ENCODE results near the gene IRX2.

Gene IRX2

GRCh38 chr5:2741956-2742355 is 9.5 kb downstream of the IRX2 start:
- no peak for DNase-seq

GRCh38 chr5:2740876-2741555 is 10.5 kb downstream of the IRX2 start:
- no peak for DNase-seq

- DNase-seq, result no peak
Measured at GRCh38 chr5:2740051-2740875, 11.2 kb downstream of the IRX2 start.

GRCh38 chr5:2739360-2740050 is 12.0 kb downstream of the IRX2 start:
- no peak for DNase-seq

- no peak for DNase-seq
Measured at GRCh38 chr5:2738700-2739359, 12.6 kb downstream of the IRX2 start.

GRCh38 chr5:2738156-2738699 is 13.2 kb downstream of the IRX2 start:
- no peak for DNase-seq

- DNase-seq, result no peak
Measured at GRCh38 chr5:2737273-2738155, 14.0 kb downstream of the IRX2 start.

GRCh38 chr5:2736872-2737271 is 14.6 kb downstream of the IRX2 start:
- DNase-seq, result no peak

GRCh38 chr5:2735996-2736395 is 15.5 kb downstream of the IRX2 start:
- no peak for DNase-seq

GRCh38 chr5:2732850-2733249 is 18.6 kb downstream of the IRX2 start:
- DNase-seq, result no peak

GRCh38 chr5:2732004-2732403 is 19.5 kb downstream of the IRX2 start:
- no peak for DNase-seq

- no peak for DNase-seq
Measured at GRCh38 chr5:2729189-2729588, 22.3 kb downstream of the IRX2 start.

- DNase-seq, result no peak
Measured at GRCh38 chr5:2727550-2727949, 23.9 kb downstream of the IRX2 start.

- DNase-seq, result no peak
Measured at GRCh38 chr5:2725980-2726765, 25.3 kb downstream of the IRX2 start.

- no peak for DNase-seq
Measured at GRCh38 chr5:2724831-2725230, 26.6 kb downstream of the IRX2 start.

GRCh38 chr5:2724031-2724581 is 27.4 kb downstream of the IRX2 start:
- DNase-seq, result no peak

GRCh38 chr5:2722901-2723300 is 28.6 kb downstream of the IRX2 start:
- no peak for DNase-seq

- no peak for DNase-seq
Measured at GRCh38 chr5:2721385-2722138, 29.9 kb downstream of the IRX2 start.

- no peak for DNase-seq
Measured at GRCh38 chr5:2719332-2719731, 32.1 kb downstream of the IRX2 start.

Data from amygdala (tissue), 56 donors.